Tibial nerve (tissue), 3 donors: ENCODE results near the gene PIK3IP1.

Source experiments
- CTCF ChIP-seq, 5 experiments: fragments of 200-600 bp in 3 of 5; fragments of 450-650 bp in 2 of 5; sonication (generic) in 3 of 5; IDR thresholded peaks; one replicate each; pipeline ENCODE4 v1.5.1; 2016 to 2019; ENCODE audit warnings: antibody characterized with exemption in 5 of 5, mild to moderate bottlenecking in 3 of 5, moderate library complexity in 2 of 5
- POLR2A ChIP-seq, 2 donors: fragments of 450-650 bp; IDR thresholded peaks; one replicate each; pipeline ENCODE4 v1.6.1; 2017; ENCODE audit warnings: antibody characterized with exemption in 2 of 2, mild to moderate bottlenecking in 2 of 2, moderate library complexity in 2 of 2

GRCh38 chr22:31282748-31283468 lies 9.4 kb downstream of the PIK3IP1 start:
- TF ChIP-seq POLR2A (IDR thresholded peaks at IDR 0.05) (no peak), CTCF (IDR thresholded peaks at IDR 0.05) (no peak)
